HG02938 (cell line): ENCODE results near the gene GRIA4.
A peak's percentile ranks its signal among the peaks of the same experiment; 100 is the strongest.
"Not testable (repeated sequence)": the region's sequence is repeated elsewhere in the genome, so short reads cannot be mapped to it uniquely, and the experiment has no call there.

Source experiments
- ATAC-seq: cut with Tn5 transposase; IDR thresholded peaks from one replicate; pipeline ENCODE4 v1.9.1; 2021; ENCODE audit warnings: mild to moderate bottlenecking, moderate library complexity; ENCODE audit not compliant: unreplicated experiment

Gene GRIA4

GRCh38 chr11:105856954-105857353, 247.1 kb downstream of the GRIA4 start:
- no peak for ATAC-seq

GRCh38 chr11:105857728-105858127, 247.9 kb downstream of the GRIA4 start:
- no peak for ATAC-seq

- ATAC-seq, result no peak
Observed at GRCh38 chr11:105858841-105859240, 249.0 kb downstream of the GRIA4 start.

- no peak for ATAC-seq
Observed at GRCh38 chr11:105860105-105860504, 250.2 kb downstream of the GRIA4 start.

GRCh38 chr11:105861225-105861624, 251.4 kb downstream of the GRIA4 start:
- ATAC-seq, result no peak

- ATAC-seq, result peak; percentile 68
Observed at GRCh38 chr11:105862736-105863367, 253.0 kb downstream of the GRIA4 start.

- no peak for ATAC-seq
Observed at GRCh38 chr11:105863523-105863922, 253.7 kb downstream of the GRIA4 start.

GRCh38 chr11:105867742-105868141, 257.9 kb downstream of the GRIA4 start:
- ATAC-seq, result no peak

- no peak for ATAC-seq
Observed at GRCh38 chr11:105868762-105869285, 259.0 kb downstream of the GRIA4 start.

- no peak for ATAC-seq
Observed at GRCh38 chr11:105870516-105871113, 260.7 kb downstream of the GRIA4 start.

GRCh38 chr11:105878510-105878909, 268.6 kb downstream of the GRIA4 start:
- ATAC-seq, result no peak

- not testable (repeated sequence) for ATAC-seq
Observed at GRCh38 chr11:105878927-105879326, 269.1 kb downstream of the GRIA4 start.

- ATAC-seq, result no peak
Observed at GRCh38 chr11:105881027-105881426, 271.2 kb downstream of the GRIA4 start.

- no peak for ATAC-seq
Observed at GRCh38 chr11:105884436-105884835, 274.6 kb downstream of the GRIA4 start.

GRCh38 chr11:105891685-105892084, 281.8 kb downstream of the GRIA4 start:
- no peak for ATAC-seq

GRCh38 chr11:105897161-105897560, 287.3 kb downstream of the GRIA4 start:
- ATAC-seq, result no peak

GRCh38 chr11:105899772-105900171, 289.9 kb downstream of the GRIA4 start:
- ATAC-seq, result no peak

GRCh38 chr11:105900515-105901035, 290.7 kb downstream of the GRIA4 start:
- ATAC-seq, result no peak

GRCh38 chr11:105903113-105903512, 293.2 kb downstream of the GRIA4 start:
- ATAC-seq, result no peak

- ATAC-seq, result no peak
Observed at GRCh38 chr11:105906517-105906916, 296.6 kb downstream of the GRIA4 start.

GRCh38 chr11:105907319-105907718, 297.4 kb downstream of the GRIA4 start:
- no peak for ATAC-seq

- ATAC-seq, result no peak
Observed at GRCh38 chr11:105910095-105910715, 300.3 kb downstream of the GRIA4 start.
